Activated gamma-delta T cell treated with Interleukin-2 at 50 U/mL for 16 hours (primary cell): ENCODE data around the gene NATD1.
"Not testable (repeated sequence)": the region's sequence is repeated elsewhere in the genome, so short reads cannot be mapped to it uniquely, and the experiment has no call there.

Experiments used
- DNase-seq: peaks from one replicate; pipeline ENCODE4 v3.0.0-alpha.2; 2020

The NATD1 gene

DNA sequence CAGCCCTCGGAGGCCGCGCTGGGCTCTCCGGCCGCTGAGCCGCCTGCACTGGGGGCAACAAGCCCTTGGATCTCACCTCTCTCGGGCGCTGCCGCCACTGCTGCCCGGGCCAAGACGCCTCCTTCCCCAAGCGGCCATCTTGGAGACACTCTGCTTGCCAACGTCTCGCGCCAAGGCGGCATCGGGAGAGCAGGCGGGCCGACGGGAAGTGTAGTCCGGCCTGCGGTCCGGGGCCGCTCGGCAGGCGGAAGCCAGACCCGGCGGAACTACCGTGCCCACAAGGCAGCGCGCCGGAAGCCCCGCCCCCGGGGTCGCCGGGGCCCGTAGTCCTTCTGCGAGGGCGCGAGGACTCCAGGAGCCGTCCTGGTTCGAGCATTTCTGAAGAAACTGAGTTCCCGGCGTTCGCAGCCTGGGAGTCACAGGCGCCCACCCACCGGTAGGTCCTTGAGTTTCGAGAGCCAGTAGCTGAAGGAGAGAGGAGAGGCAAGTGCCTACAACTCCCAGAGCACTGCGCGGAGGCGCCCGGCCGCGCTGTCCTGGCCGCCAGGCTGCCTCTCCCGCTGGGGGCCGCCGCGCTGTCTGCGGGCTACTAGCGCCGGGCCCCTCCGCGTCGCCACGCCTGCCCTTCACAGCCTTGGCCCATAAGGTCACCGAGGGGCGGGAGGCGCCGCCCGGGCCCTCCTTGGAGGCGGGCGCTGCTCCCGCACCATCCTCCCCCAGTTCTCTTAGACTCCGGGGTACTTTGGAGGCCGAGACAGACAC lies 39.0 kb downstream of the NATD1 start, which contains the start of gene TMEM11:
TMEM11 (minus strand) TSS at position 147 of the 762 bp plus-strand sequence; CDS start at position 138, 9 bp downstream.
- DNase-seq, result peak; percentile 94

DNA sequence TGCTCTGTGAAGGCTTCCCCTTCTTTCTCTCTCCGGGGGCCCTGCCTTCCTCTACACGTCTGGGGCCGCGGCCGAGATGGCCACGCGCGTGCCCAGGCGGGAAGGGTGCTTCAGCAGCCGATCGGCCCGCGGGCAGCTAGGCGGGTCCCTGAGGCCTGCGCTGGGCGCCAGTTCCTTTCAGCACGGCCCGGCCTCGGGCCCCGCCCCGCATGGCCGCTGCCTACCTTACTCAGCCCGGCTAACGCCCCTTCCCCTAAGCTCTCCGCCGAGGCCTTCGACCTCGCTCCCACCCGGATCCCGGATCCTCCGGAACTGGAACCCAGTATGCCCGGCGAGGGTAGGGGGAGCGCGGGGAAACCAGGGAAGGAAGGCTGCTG lies 39.6 kb downstream of the NATD1 start:
- DNase-seq, result no peak

DNA sequence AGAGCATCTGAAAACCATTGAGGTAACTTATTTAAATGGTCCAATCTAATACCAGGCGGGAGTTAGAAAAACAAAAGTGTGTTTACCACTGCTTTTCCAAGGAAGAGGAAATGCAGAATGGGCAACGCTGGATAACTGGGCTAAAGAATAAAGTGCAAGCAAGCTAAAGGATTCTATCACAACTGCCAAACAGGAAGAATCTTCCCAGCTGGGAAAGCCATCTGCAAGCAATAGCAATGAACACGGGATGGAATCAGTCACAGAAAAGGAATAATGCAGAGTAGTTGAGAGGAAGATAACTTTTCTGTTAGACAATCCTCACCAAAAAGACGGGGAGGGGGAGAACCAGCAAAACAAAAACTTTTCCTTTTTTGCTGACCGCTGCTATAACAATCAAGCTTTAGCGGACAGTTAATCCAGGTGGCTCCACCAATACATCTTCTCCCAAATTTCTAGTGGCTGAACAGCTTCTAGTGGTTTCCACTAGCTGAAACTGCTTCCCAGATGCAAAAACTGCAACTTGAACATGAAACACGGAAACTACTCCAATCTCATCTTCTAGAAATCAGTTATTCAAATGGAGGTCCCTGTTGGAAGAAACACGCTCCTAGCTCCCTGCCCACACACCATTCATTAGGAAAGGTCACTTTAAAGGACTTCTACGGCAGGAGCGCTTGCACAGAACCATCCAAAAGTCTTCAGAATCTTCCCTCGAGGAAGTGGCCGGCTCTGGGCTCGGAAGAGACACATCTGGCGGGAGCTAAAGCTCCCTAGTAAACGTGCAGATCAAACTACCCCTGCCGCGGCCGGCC lies 40.2 kb downstream of the NATD1 start:
- no peak for DNase-seq

DNA sequence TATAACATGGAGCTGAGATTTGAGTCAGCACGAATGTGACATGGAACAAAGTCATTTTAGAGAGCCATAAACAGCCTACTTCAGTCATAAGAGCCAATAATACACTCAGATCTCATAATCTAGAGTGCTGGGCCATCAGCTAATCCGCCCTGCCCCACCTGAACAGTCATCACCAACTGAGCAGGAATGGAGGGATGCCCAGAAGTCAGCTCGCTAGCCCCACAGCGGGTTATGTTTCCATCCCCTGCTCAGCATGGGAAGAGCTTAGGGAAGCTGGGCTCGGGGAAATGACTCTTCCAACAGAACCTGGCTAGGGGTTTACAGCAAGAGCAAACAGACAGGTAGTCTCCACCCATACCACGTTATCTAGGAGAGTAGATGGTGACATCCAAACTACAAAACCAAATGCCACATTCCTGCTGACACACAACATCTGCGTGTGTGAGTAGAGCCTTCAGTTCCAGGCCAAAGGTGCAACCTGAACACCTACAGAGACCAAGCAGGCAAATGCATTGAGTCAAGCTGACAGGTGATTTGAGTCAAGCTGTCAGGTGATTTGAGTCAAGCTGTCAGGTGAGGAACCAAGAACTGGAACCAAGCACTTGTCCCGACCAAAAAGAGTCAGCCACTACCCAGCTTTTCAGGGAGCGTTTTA lies 41.3 kb downstream of the NATD1 start:
- DNase-seq, result no peak

DNA sequence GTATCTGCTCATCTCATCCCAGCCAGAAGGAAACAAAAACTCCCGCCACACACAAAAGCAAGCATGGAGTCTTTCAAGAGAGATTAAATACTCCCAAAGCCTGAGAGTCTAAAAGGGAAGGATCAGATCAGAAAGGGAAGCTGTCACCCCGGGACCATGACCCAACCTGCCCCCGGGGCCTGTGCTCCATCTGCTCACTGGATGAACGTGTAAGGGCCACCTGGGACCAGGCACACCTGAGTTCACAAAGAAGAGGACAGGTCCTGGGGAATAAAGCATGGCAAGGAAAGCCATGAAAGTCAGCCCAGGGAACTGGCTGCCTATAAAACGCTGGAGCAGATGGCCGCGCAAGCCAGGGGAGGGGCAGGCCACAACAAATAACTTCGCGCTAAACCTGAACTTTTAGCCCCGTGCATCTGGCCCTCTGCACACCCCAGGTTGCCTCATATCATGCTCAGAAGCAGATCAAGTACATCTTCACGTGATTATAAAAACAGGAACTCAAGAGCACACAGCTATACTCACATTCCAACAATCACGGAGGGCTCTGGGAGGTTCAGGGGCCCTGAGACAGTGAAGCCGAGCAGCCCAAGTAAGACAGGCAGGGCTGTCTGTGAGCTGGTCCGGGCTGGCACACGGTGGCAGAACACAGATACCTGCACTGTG lies 42.7 kb downstream of the NATD1 start:
- no peak for DNase-seq

DNA sequence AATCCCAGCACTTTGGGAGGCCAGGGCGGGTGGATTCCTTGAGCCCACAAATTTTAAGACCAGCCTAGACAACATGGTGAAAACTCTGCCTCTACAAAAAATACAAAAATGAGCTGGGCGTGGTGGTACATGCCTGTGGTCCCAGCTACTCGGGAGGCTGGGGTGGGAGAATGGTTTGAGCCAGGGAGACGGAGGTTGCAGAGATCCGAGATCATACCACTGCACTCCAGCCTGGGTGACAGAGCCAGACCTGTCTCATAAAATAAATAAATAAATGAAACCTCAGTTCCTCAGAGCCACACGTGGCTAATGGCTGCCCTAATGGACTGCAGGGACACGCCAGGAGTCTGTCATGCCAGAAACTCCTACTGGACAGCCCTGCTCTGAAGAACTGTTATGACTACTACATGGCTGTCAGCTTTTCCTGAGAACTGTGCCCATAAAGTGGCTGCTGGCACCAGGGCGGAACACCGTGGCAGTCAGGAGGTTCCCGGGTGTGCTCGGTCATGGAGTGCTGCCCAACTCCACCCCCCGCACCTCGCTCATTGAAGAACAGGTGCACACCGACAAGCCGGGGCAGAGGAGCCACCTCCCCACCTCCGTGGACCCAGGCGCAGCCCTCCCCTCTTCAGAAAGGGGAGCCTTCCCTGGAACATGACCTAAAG lies 43.6 kb downstream of the NATD1 start:
- DNase-seq, result no peak

DNA sequence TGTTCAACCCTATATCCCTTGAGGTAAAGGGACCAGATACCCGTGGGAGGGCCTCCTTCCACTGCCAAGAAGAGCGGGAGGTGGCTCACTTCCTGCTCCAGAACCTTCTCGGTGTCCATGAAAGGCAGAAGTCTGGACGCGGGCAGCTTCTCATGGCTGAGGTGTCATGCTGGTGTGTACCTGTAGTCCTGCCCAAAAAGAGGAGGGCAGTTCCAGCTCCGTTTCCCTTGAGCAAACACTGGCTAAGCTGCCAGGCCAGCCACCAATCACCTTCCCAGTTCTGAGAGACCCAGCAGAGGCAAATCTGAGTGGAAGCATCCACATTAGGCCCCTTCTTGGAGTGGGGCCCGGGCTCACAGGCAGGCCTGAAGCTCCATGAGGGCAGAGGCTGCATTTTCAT lies 44.9 kb downstream of the NATD1 start:
- no peak for DNase-seq

DNA sequence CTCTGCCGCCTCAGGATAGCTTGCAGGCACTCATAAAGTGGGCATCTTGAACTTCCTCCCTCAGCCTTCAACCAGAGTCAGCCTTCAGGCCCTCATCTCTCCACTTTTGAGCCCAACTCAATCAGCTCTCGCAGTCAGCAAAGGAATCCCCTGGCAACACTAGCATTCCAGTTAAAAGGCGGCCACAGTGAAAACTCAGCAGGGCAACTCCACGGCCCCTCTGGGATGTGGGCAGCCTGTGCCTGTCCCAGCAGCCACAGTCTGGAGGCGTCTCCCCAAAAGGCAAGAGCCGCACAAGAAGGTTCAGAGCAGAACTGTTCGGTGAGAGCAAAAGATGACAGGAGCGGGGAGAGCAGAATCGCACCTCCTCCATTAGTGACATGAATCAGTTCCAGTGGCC lies 48.3 kb downstream of the NATD1 start:
- DNase-seq, result no peak

DNA sequence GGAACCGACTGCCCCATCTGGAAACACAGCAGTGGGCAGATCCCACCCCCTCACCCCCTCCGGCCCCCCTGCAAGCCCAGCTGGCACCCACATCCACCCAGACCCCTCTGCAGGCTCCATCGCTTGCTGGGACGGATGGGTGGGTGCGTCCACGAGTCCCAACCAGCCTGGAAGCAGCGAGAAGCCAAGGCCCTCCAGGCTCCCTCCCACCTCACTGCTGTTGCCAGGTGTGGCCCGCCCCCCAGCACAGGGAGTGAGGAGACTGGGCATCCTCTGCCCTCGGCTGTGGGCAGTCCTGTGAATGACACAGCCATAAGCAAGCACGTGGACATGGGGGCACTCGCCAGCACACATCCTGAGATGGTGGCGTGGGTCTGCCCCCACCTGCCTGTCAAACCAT lies 50.7 kb downstream of the NATD1 start:
- DNase-seq, result no peak

DNA sequence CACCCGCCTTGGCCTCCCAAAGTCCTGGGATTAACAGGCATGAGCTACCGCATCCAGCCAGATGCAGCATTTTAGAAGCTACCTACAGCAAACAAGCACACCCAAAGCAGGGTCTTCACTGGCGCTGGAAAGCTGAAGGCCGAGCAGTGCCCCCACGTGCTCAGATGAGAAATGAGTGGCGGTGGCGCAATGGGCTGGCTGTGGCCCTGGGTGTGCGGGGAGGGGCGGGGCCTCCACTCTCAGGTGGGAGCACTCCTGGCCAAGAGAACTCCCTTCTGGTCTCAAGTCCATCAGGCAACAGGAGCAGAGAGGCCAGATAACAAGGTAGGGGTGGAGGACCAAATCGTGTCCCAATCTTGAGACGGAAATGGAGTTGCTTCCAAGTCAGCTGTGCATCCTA lies 51.3 kb downstream of the NATD1 start:
- DNase-seq, result no peak

DNA sequence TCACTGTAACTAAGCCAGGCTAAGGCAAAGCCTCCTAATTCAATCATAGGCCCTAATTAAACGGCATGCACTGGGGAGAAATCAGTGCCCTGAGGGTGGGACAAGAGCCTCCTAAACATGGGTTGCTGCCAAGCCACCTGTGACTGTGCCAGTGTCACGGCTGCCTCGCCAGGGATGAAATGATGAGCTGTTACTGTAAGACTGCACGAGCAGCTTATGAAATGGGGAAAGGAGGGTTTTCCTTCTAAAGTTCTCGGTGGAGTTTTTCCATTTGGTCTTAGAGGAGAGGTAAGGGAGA lies 52.0 kb downstream of the NATD1 start:
- DNase-seq, result no peak

DNA sequence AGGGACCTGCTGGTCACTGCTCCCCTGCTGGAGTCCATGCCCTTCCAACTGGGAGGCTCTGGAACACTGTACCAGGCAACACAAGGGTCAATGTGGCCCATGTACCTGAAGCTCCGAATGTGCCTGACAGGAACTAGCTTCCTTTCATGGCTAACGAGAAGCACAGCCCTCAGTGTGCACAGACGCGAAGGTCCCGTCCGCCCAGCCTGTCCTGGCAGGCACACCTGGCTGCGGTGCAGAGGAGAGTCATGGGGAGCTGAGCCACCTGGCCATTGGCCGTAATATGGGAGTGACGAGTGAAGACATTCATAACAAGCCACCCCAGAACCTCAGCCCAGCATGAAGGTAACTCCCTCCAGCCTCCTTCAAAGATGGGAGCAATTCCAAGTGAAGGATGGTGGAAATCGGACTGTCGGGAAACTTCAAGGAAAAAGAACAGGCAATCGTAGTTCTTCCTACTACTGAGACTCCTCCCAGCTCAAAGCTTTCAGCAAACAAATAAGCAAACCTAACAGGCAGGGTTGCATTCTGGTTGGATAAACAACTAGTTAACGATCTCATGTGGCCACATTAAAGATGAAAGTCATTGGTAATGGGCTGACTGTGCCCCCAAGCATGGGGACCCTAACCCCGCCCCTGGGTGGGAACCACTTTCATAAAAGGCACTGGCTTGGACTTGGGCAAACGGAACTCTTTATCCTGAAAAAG lies 52.5 kb downstream of the NATD1 start:
- no peak for DNase-seq

DNA sequence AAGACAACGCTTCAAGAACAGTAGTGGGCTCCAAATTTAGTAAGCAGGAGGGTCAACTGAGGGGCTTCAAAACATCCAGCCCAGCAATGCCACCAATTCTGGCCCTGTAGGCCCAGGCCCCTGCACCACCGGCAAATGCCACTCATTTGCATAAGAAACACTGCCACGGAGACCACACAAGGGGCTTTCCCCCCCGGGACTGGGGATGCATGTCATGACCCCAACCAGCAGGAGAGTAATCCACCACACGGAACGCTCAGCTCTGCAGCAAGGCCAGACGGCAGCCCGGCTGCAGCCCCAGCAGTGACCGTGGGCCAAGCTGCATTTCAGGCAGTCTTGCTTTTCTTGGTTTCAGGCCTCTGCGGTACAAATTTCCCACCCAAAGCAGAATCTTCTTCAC lies 53.4 kb downstream of the NATD1 start:
- no peak for DNase-seq

DNA sequence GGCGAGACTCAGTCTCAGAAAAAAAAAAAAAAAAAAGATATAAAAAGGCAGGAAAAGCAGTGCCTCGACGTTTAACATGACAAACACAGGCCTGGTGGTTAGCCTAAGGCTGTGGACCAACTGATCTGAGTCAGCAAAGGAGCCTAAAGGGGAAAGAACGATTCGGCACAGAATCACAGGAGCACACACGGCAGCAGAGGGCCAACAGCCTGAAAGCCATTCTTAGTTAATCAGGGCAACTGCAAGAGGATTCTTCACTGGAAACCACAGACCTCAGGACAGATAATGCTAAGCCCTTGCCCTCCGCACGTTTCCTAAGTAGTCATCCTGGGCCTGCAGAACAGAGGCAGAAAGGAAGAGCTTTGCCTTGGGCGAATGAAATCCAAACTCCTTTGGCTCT lies 53.9 kb downstream of the NATD1 start:
- DNase-seq, result no peak

DNA sequence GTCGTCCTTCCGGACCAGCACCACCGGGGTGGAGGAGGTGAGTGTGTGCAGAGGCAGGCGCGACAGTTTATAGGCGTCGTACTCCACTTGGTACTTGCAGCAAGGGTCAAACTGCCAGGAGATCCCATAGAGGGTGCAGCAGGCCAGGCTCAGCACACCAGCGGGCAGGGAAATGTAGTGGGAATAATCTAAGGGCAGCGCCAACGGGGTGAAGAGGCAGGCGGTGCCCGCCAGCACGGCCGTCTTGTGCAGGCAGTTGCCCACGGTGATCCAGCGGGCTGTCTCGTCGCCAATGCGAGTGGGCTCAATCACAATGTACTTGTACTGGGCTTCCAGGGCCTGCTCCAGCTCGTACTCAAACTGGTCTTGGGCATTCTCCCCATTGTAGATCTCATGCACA lies 54.8 kb downstream of the NATD1 start:
- DNase-seq, result no peak

DNA sequence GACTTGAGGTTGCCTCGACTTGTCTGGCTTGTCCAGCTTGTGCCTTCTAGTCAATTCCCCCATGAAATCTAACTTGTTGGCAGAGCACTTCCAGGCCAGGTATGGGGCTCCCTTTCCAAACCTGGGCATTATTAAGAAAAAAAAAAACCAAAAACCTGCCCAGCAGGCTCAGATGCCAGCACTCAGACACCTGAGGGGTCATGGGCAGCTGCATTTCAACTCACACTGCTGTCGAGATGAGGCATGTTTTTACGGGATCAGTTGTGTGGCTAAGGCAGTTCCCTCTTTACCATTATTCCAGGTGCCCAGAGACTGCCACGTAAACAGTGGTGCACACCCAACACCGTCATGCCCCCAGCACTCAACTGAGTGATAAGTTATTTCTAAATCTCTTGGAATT lies 57.1 kb downstream of the NATD1 start:
- DNase-seq, result no peak

DNA sequence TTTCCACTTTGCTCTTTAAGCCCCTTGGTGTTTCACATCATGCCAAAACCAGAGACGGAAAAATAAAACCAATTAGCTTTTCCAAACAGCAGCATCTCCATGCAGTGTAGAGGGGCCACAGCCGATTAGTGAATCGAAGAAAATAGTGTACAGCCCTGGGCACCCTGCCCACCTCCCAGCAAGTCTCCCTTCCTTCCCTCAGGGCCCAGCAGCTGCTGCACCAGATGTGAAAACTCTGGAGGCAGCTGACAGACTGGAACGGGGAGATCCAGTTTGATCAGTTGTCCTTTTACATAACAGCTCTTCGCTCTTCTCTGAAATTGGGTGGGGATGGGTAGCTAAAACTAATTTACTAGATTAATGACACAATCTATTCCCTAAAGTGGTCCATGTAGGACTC lies 58.5 kb downstream of the NATD1 start:
- DNase-seq, result no peak

DNA sequence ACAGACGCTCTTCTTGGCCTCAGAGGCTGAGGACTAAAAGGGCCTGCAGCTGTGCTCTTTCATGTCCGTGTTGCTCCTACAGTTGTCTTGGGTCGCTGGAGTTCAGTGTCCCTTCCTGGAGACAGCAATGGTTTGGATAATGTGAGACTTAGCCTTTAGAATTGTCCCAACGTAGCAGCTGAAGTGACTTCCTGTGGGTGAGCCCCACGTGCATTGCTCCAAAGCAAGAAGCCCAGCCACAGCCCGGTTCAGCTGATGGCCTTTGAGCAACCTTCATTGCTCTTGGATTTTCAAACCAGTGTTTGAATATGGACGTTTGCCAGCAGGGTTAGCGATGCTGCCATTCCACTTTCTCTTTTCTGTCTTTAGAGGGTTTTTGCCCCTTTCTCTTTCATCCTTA lies 59.0 kb downstream of the NATD1 start:
- DNase-seq, result no peak

DNA sequence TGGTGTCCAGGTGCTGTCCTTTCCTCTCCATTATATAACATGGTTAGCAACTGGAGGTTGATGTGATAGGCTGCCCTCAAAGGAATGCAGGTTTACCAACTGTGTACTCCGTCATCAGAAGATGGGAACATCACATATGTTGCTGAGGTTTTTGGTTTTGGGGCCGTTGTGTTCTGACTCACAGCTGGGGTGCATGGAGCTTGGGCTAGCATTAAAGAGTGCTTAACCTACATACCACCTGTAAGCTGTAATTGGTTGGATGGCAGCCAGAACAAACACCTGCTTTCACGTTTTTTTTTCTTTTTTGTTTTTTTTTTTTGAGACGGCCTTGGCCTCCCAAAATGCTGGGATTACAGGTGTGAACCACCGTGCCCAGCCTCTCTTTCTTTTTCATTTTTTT lies 60.2 kb downstream of the NATD1 start:
- no peak for DNase-seq

DNA sequence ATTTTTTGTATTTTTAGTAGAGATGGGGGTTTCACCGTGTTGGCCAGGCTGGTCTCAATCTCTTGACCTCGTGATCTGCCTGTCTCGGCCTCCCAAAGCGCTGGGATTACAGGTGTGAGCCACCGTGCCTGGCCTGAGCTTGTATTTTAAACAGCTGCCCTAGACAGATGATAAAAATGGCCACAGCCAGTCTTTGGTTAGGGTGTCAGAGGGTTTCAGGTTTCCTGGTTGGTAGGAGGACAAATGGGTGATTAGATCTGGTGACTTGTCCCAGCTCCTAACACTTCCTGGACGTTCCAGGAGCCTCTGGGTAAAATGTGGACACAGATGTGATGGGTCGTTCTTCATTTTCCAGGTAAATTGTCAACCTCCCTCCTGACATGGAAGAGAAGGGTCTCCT lies 60.8 kb downstream of the NATD1 start:
- not testable (repeated sequence) for DNase-seq

DNA sequence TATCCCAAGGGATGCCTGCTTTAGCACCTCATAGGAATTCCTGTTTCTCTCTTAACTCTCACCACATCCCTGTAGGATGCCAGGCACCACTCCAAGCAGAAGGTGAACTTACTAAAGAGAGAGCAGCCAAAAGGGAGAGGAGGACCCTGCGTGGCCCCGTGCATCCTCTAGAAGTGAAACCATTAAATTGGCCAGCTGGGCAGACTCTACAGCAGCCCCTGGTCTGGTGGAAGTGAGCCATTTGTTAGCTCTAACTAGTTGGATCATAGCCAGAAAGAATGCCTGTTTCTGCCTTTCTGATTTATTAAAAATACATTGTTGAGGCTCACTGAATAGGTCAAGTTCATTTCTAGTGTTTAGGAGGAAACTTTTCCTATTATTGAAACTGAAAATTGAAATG lies 61.5 kb downstream of the NATD1 start:
- no peak for DNase-seq

DNA sequence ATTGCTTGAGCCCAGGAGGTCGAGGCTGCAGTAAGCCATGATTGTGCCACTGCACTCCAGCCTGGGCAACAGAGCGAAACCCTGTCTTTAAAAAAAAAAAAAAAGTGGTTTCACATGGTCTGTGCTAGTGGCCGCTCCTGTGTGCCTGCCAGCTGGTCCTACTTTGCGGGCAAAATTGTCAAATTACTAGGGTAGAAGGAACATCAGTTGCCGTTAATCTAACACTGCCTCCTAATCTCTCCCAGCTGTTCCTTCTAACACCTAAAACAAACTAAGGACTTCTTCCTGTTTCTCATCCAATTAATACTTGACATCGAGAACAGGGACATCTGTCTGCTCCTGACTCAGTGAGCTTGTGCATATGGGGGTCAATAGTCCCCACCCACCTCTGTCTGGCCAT lies 63.1 kb downstream of the NATD1 start:
- no peak for DNase-seq
